ENCODE data around the gene FAM169A. TPM values are rescaled to one million over a fixed set of nuclear protein-coding genes. Genes with fewer than 3 reads are reported as not detected.

FAM169A gene
- total RNA-seq, 1 experiment from 2014 or later, result 23.2 TPM

- intact Hi-C loops (cut with micrococcal nuclease), result no loop called here
- H3K27me3 ChIP-seq (ENCODE audit: insufficient read depth, low read length), result no peaks in the 10 kb centered on the region
- H3K9me3 ChIP-seq (ENCODE audit: control insufficient read depth in 1 of 2, insufficient read depth in 1 of 2, low read depth in 1 of 2, low read length in 2 of 2), result no peaks in the 10 kb centered on the region
- H3K36me3 ChIP-seq (ENCODE audit: control insufficient read depth in 1 of 2, insufficient read depth in 2 of 2, low read length in 2 of 2), result peaks cover 15 to 25% of the 10 kb centered on the region in 2 experiments
- H3K27ac ChIP-seq (ENCODE audit: low read depth, low read length), result no peak overlapping the region
- DNase-seq (ENCODE audit: low read depth, low spot score) (no peak), ATAC-seq (no peak)
- no peaks in the 10 kb centered on the region for H4K20me1 ChIP-seq (ENCODE audit: insufficient read depth)
- H3K79me2 ChIP-seq (ENCODE audit: insufficient read depth, low read length), result no peaks in the 10 kb centered on the region
- H3K4me2 ChIP-seq (ENCODE audit: low read length), result no peak overlapping the region
- H3K9me2 ChIP-seq (ENCODE audit: insufficient read depth), result no peaks in the 10 kb centered on the region
- no TSS peak for BruUV-seq (replicated peaks)
- H3K4me1 ChIP-seq (ENCODE audit: control insufficient read depth in 1 of 2, insufficient read depth in 2 of 2, low read length in 2 of 2), result no peaks in the 10 kb centered on the region
- no peak overlapping the region for H2AFZ ChIP-seq (ENCODE audit: low read depth, low read length, poor library complexity, severe bottlenecking)
- no peak overlapping the region for H3K9ac ChIP-seq (ENCODE audit: low read length)
- ChIA-PET CTCF (no interaction called here), RAD21 (ENCODE audit: low non-redundant PET in 1 of 2, low total read pairs in 2 of 2, uncharacterized antibody in 2 of 2, unreplicated experiment in 2 of 2) (no interaction called here), POLR2A (no interaction called here)
- H3K4me3 ChIP-seq (replicated peaks in 1 of 2; ENCODE audit: low read depth in 1 of 2, low read length in 2 of 2), result no peak overlapping the region
- TF ChIP-seq ZNF274 (IDR thresholded peaks at IDR 0.05; ENCODE audit: low read depth, low read length) (no peak), SP1 (IDR thresholded peaks at IDR 0.05; ENCODE audit: low read depth) (no peak), ATF3 (IDR thresholded peaks at IDR 0.05) (no peak), CBX3 (IDR thresholded peaks at IDR 0.05; ENCODE audit: low read depth) (no peak)
Observed at GRCh38 chr5:74738406-74738805, 127.8 kb downstream of the FAM169A start.

- no peak overlapping the region for H3K27ac ChIP-seq (ENCODE audit: low read depth, low read length)
- no peaks in the 10 kb centered on the region for H3K9me2 ChIP-seq (ENCODE audit: insufficient read depth)
- no peak overlapping the region for H2AFZ ChIP-seq (ENCODE audit: low read depth, low read length, poor library complexity, severe bottlenecking)
- no peak overlapping the region for H3K9ac ChIP-seq (ENCODE audit: low read length)
- intact Hi-C loops (cut with micrococcal nuclease), result no loop called here
- ATAC-seq (no peak), DNase-seq (ENCODE audit: low read depth, low spot score) (no peak)
- H3K79me2 ChIP-seq (ENCODE audit: insufficient read depth, low read length), result no peaks in the 10 kb centered on the region
- RAD21 ChIA-PET (ENCODE audit: low non-redundant PET in 1 of 2, low total read pairs in 2 of 2, uncharacterized antibody in 2 of 2, unreplicated experiment in 2 of 2), result no interaction called here
- POLR2A ChIA-PET, result no interaction called here
- H3K4me2 ChIP-seq (ENCODE audit: low read length), result no peak overlapping the region
- no peaks in the 10 kb centered on the region for H4K20me1 ChIP-seq (ENCODE audit: insufficient read depth)
- no peaks in the 10 kb centered on the region for H3K9me3 ChIP-seq (ENCODE audit: control insufficient read depth in 1 of 2, insufficient read depth in 1 of 2, low read depth in 1 of 2, low read length in 2 of 2)
- H3K4me3 ChIP-seq (replicated peaks in 1 of 2; ENCODE audit: low read depth in 1 of 2, low read length in 2 of 2), result no peak overlapping the region
- H3K27me3 ChIP-seq (ENCODE audit: insufficient read depth, low read length), result no peaks in the 10 kb centered on the region
- no peaks in the 10 kb centered on the region for H3K4me1 ChIP-seq (ENCODE audit: control insufficient read depth in 1 of 2, insufficient read depth in 2 of 2, low read length in 2 of 2)
- BruUV-seq (replicated peaks), result no TSS peak
- CTCF ChIA-PET, result no interaction called here
- peaks cover 15 to 28% of the 10 kb centered on the region in 2 experiments for H3K36me3 ChIP-seq (ENCODE audit: control insufficient read depth in 1 of 2, insufficient read depth in 2 of 2, low read length in 2 of 2)
- no peak for TF ChIP-seq FOSL1 (IDR thresholded peaks at IDR 0.05; ENCODE audit: low read depth)
- no peak for TF ChIP-seq TCF7L2 (IDR thresholded peaks at IDR 0.05; ENCODE audit: borderline replicate concordance, extremely low read depth, insufficient read depth, insufficient read length)
- no peak for TF ChIP-seq CBX3 (IDR thresholded peaks at IDR 0.05; ENCODE audit: low read depth)
- TF ChIP-seq SIN3A (IDR thresholded peaks at IDR 0.05; ENCODE audit: low read depth), result no peak
- TF ChIP-seq RAD21 (IDR thresholded peaks at IDR 0.05; ENCODE audit: low read depth), result no peak
- no peak for TF ChIP-seq ZBTB33 (IDR thresholded peaks at IDR 0.05; ENCODE audit: extremely low read depth, insufficient replicate concordance, low read length)
- TF ChIP-seq POLR2AphosphoS5 (IDR thresholded peaks at IDR 0.05; ENCODE audit: low read depth, low read length), result no peak
- TF ChIP-seq ZNF274 (IDR thresholded peaks at IDR 0.05; ENCODE audit: low read depth, low read length), result no peak
- no peak for TF ChIP-seq CTCF (IDR thresholded peaks at IDR 0.05 in 2 of 3, conservative IDR thresholded peaks at IDR 0.05 in 1 of 3; ENCODE audit: borderline replicate concordance in 1 of 3, insufficient read depth in 1 of 3, low read depth in 2 of 3, low read length in 2 of 3)
- TF ChIP-seq POLR2A (IDR thresholded peaks at IDR 0.05; ENCODE audit: borderline replicate concordance, extremely low read depth, insufficient read depth, insufficient read length), result no peak
- TF ChIP-seq EZH2 (IDR thresholded peaks at IDR 0.05), result no peak
- TF ChIP-seq SP1 (IDR thresholded peaks at IDR 0.05; ENCODE audit: low read depth), result no peak
Observed at GRCh38 chr5:74736759-74737158, 129.4 kb downstream of the FAM169A start.
